ENCODE data around the gene ACSBG1.
A peak's percentile ranks its signal among the peaks of the same experiment; 100 is the strongest.

Gene ACSBG1

GRCh38 chr15:78200276-78200930, 34.0 kb downstream of the ACSBG1 start:
- in situ Hi-C loops (cut with HindIII; ENCODE audit: low sequenced_read_pairs): no loop called here
- no peak for DNase-seq (ENCODE audit: low read depth)
- TF ChIP-seq CTCF (IDR thresholded peaks at IDR 0.05; ENCODE audit: low read depth, low read length, missing control alignments): no peak

GRCh38 chr15:78197632-78198031, 36.7 kb downstream of the ACSBG1 start:
- no peak for TF ChIP-seq CTCF (IDR thresholded peaks at IDR 0.05; ENCODE audit: low read depth, low read length, missing control alignments)
- in situ Hi-C loops (cut with HindIII; ENCODE audit: low sequenced_read_pairs): loop anchor here (5.0 kb wide), 1 partner anchor 60 kb away; no protein-coding TSS in a partner anchor
- no peak overlapping the region for H3K4me3 ChIP-seq (ENCODE audit: low read depth, low read length)
- DNase-seq (ENCODE audit: low read depth): no peak

More at GRCh38 chr15:78200276-78200930, 34.0 kb downstream of the ACSBG1 start:
- no peak overlapping the region for H3K4me3 ChIP-seq (ENCODE audit: low read depth, low read length)

GRCh38 chr15:78195735-78196201, 38.6 kb downstream of the ACSBG1 start:
- TF ChIP-seq CTCF (IDR thresholded peaks at IDR 0.05; ENCODE audit: low read depth, low read length, missing control alignments): peak; percentile 68
- DNase-seq (ENCODE audit: low read depth): no peak
- in situ Hi-C loops (cut with HindIII; ENCODE audit: low sequenced_read_pairs): loop anchor here (5.0 kb wide), 1 partner anchor 62 kb away; no protein-coding TSS in a partner anchor
- H3K4me3 ChIP-seq (ENCODE audit: low read depth, low read length): no peak overlapping the region

GRCh38 chr15:78194568-78194925, 39.8 kb downstream of the ACSBG1 start:
- H3K4me3 ChIP-seq (ENCODE audit: low read depth, low read length): no peak overlapping the region
- DNase-seq (ENCODE audit: low read depth): no peak
- no peak for TF ChIP-seq CTCF (IDR thresholded peaks at IDR 0.05; ENCODE audit: low read depth, low read length, missing control alignments)
- in situ Hi-C loops (cut with HindIII; ENCODE audit: low sequenced_read_pairs): no loop called here

- no peak for TF ChIP-seq CTCF (IDR thresholded peaks at IDR 0.05; ENCODE audit: low read depth, low read length, missing control alignments)
- in situ Hi-C loops (cut with HindIII; ENCODE audit: low sequenced_read_pairs): no loop called here
Observed at GRCh38 chr15:78193731-78194567, 40.4 kb downstream of the ACSBG1 start.

GRCh38 chr15:78192826-78193594, 41.4 kb downstream of the ACSBG1 start:
- no peak for DNase-seq (ENCODE audit: low read depth)
- TF ChIP-seq CTCF (IDR thresholded peaks at IDR 0.05; ENCODE audit: low read depth, low read length, missing control alignments): no peak
- in situ Hi-C loops (cut with HindIII; ENCODE audit: low sequenced_read_pairs): no loop called here
- no peak overlapping the region for H3K4me3 ChIP-seq (ENCODE audit: low read depth, low read length)

More at GRCh38 chr15:78193731-78194567, 40.4 kb downstream of the ACSBG1 start:
- no peak overlapping the region for H3K4me3 ChIP-seq (ENCODE audit: low read depth, low read length)
- no peak for DNase-seq (ENCODE audit: low read depth)
